ENCODE data around the gene TSC2.

DNA sequence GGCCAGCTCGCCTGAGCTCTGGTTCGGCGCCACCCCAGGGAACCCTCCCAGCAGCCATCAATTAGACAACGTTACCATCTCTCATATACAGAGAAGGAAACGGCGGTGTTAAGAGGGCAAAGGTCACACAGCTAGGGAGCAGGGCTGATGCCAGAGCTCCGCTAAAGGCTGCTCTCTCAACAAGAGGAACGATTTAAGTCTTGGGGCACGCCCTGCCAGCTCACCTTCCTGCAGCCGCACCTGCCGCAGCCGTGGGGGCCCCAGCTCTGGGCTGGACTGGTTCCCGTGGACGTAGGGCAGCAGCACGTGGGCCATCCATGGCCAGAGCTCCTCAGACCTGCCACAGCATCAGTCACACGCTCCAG lies 44.5 kb downstream of the TSC2 start:
- no peak for TF ChIP-seq POLR2AphosphoS5 (IDR thresholded peaks at IDR 0.05; ENCODE audit: low read depth, low read length)
- no peak for TF ChIP-seq TAF1 (IDR thresholded peaks at IDR 0.05; ENCODE audit: borderline replicate concordance, low read depth, low read length)

Data from GM12892 (cell line).